ENCODE results near the gene XG.

DNA sequence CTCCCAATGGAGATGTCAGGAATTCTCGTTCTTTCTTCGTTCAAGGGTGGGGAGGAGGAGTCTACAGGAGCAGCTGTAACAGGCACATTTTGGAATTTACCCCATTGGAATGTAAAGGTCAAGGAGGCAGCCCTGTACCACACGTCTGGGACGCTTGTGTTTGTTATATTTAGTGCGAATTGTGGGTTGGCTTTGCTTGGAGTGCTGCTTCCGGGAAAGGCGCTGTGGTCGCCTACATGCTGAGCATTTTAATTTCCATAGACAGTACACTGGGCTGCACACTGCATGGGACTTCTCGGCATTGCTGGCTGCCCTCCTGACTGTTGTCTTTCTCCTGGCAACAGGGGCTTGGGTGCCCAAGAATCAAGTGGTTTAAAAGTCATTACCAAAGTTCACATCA, 89.7 kb downstream of the XG start:
- TF ChIP-seq ARNTL (CRISPR knock-in tag; IDR thresholded peaks at IDR 0.05; ENCODE audit: borderline replicate concordance, low read depth) (no peak), TCF4 (CRISPR knock-in tag; IDR thresholded peaks at IDR 0.05; ENCODE audit: borderline replicate concordance) (no peak), ZFP3 (CRISPR knock-in tag; IDR thresholded peaks at IDR 0.05) (no peak), RARB (CRISPR knock-in tag; IDR thresholded peaks at IDR 0.05) (no peak)

Measured in SK-N-SH treated with all-trans-retinoic acid at 6 μM for 48 hours (cell line).